HG02852 (cell line): Measurements from ENCODE around the gene C19orf67.

Source experiments
- ATAC-seq: cut with Tn5 transposase; IDR thresholded peaks from one replicate; pipeline ENCODE4 v1.9.1; 2021; ENCODE audit warnings: mild to moderate bottlenecking, moderate library complexity; ENCODE audit not compliant: unreplicated experiment

C19orf67 gene

GRCh38 chr19:14088634-14089411 lies 3.2 kb upstream of the C19orf67 start:
- no peak for ATAC-seq

DNA sequence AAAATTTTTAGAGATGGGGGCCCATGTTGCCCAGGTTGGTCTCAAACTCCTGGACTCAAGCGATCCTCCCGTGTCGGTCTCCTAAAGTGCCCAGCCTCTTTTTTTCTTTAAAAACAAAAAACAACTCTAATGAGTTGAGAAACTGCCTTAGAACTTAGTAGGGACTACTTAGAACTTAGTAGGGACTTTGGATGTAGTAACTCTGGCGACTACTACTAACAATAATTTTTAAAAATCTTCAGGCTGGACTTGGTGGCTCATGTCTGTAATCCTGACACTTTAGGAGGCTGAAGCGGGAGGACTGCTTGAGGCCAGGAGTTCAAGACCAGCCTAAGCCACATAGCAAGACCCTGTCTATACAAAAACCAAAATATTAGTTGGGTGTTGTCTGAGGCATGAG lies 515 bp upstream of the C19orf67 start:
- no peak for ATAC-seq

- ATAC-seq = no peak
These were observed 3.0 kb downstream of the C19orf67 start for GRCh38 chr19:14082675-14082960.

GRCh38 chr19:14081797-14082674 lies 3.5 kb downstream of the C19orf67 start:
- peak; percentile 20 for ATAC-seq

- peak; percentile 88 for ATAC-seq
These were observed 4.4 kb downstream of the C19orf67 start for GRCh38 chr19:14080887-14081796.

- ATAC-seq = no peak
These were observed 7.2 kb downstream of the C19orf67 start for GRCh38 chr19:14078411-14078810.

DNA sequence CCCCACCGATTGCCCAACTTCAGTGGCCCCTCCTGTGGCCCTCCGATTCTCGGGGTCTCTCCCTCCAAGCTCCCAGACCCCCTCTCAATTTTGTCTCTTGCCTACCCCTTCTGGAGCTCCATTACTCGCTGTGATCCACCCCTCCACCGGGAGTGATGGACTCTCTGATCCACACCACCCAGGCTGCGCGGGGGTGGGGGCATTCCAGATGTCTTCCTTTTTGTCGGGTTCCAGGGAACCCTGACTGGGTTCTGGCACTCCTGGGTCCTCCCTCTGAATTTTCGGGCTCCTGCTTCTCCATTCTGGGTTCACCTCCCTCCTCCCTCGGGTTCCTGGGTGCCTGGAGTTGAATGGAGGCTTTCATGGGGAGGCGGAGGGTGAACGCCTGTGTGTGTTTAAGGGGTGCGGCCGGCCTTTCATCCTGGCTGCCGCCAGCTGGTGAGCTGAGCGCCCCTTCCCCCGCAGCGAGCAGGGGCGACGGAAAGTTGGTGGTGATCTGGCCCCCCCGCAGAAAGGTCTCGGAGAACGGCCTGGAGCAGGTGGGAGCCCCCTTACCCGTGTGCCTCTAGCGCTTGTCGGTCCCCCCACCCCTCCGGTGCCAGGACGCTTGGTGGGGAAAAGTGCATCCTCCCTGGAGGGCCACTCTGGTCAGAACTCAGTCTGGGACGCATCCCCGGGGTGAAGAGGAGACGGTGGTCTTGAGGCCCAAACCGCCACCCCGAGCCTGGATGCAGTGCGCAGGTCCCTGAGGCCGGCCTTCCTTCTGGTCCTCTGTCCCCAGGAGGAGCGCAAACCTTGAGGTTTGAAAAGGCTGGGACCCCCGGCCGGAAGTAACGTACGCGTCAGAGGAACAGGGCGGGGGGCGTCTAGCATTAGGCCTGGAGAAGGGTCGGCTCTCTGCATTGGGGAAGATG lies 11.4 kb downstream of the C19orf67 start:
- no peak for ATAC-seq

DNA sequence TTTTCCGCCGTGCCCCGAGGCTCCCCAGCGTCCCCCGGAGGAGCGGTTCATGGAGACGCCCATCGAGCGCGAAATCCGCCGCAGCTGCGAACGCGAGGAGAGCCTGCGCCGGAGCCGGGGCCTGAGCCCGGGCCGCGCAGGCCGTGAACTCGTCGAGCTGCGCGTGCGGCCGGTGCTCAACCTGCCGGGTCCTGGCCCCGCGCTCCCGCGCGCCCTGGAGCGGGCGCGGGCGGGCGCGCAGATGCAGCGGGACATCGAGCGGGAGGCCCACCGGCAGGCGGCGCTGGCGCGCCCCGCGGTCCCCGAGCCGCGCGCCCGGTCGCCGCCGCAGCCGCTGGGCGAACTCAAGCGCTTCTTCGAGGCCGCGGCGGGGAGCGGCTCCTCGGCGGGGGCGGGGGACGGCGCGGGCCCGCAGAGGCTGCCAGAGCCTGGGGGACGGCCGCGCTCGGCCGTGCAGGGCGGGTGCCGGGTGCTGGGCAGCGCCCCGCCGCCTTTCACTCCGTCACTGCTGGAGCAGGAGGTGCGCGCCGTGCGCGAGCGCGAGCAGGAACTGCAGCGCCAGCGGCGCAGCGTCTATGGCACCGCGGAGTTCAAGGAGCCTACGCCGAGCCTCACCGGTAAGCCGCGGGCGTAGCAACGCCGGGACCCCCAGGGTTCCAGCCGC lies 12.2 kb downstream of the C19orf67 start:
- no peak for ATAC-seq

DNA sequence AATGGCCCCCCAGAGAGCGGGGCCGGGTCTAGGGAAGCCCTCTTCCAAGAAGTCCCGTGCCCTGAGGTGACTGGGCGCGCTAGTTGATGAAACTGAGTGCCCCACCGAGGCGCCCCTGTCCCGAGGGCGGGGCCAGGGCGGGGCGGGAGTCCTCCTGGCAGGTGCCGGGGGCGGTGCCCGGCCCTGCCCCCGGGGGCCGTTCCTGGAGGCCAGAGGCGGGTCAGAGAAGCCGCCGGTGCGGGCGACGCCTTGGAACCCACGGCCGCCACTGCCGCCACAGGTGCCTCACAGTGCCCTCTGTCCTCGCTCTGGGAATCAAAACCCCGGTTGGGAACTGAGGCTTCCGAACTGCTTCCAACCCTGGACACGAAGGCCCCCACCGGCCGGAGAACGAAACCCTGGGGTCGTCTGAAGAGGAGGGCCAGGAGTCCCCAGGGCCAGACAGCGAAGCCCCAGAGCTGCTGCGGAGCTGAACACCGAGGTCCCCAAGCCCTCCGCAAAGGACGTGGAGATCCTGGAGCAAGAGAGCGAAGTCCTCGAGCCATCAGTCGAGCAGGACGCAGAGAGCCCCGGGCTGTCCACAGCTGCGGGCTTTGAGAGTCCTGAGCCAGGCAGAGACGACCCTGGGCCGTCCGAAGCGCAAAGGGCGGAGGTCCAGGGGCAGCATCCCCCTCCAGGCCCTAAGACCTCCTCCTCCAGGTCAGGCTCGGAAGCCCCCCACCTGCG lies 12.9 kb downstream of the C19orf67 start, which contains the start of gene MISP3:
TSS of gene MISP3 (plus strand) at position 252 of the 726 bp plus-strand sequence. CDS start 524 bp downstream, outside the sequence.
- ATAC-seq = no peak

DNA sequence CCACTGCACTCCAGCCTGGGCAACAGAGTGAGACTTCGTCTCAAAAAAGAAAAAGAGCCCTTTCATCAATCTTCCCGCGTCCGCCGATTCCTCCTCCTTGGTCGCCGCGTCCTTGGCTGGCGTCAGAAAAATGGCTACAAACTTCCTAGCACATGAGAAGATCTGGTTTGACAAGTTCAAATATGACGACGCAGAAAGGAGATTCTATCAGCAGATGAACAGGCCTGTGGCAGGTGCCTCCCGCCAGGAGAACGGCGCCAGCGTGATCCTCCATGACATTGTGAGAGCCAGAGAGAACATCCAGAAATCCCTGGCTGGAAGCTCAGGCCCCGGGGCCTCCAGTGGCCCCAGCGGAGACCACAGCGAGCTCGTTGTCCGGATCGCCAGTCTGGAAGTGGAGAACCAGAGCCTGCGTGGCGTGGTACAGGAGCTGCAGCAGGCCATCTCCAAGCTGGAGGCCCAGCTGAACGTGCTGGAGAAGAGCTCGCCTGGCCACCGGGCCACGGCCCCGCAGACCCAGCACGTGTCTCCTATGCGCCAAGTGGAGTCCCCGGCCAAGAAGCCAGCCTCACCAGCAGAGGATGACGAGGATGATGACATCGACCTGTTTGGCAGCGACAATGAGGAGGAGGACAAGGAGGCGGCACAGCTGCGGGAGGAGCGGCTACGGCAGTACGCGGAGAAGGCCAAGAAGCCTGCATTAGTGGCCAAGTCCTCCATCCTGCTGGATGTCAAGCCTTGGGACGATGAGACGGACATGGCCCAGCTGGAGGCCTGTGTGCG lies 15.1 kb downstream of the C19orf67 start:
- no peak for ATAC-seq

DNA sequence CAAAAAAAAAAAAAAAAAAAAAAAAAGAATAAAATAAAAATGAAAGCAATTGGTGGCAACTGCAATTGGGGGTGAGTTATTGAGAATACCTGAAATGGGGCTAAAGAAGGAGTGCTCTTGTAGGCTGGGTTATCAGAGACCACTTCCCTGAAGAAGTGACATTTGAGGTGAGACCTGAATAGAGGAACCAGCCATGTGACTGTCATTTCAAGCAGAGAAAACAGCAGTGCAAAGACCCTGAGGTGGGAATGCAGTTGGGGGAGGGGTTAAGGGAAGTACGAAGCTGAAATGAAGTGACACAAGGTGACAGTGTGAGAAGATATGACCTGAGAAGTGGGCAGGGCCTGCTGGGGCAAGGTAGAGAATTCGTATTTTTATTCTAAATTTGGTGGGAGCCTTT lies 19.4 kb downstream of the C19orf67 start:
- no peak for ATAC-seq

GRCh38 chr19:14063105-14063504 lies 22.5 kb downstream of the C19orf67 start:
- ATAC-seq = no peak

GRCh38 chr19:14062558-14062855 lies 23.1 kb downstream of the C19orf67 start:
- no peak for ATAC-seq

DNA sequence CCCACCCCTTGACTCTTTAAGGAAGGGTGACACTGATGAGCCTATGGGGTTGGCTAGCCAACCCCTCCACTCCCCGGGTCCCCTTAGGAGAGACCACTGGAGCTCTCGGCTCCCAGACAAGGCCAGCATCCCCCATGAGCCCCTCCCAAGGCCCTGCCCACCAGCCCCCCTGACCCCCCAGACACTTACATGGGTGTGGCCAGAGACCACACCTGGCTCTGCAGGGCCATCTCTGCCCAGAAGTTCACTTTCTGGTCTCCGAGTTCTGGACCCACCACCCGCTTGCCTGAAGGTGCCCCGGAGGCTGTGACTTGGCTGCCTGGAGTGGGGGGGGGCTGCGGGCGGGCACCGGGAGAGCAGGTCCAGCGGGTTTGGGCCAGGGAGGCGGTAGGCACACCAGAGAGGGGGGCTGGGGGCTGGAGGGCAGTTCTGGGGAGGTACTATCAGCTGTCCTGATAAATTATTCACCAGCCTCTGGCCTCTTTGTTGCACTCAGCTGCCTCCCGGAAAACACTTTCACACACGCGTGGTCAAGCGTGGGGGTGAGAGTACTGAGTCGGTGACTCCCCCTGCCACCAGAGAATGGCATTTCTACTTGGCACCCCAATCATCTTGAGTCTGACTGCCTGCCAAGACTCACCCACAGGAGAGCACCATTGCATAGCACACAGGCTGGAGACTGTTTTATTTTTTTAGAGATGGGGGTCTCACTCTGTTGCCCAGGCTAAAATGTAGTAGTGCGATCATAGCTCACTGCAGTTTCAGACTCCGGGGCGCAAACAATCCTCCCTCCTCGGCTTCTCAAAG lies 23.6 kb downstream of the C19orf67 start, which contains the start of gene PALM3:
TSS of gene PALM3 (minus strand) at position 326 of the 807 bp plus-strand sequence. CDS start at position 230, 96 bp downstream.
- ATAC-seq = no peak

GRCh38 chr19:14061081-14061749 lies 24.4 kb downstream of the C19orf67 start:
- no peak for ATAC-seq

- no peak for ATAC-seq
These were observed 25.9 kb downstream of the C19orf67 start for GRCh38 chr19:14059652-14060155.

GRCh38 chr19:14059093-14059480 lies 26.5 kb downstream of the C19orf67 start:
- no peak for ATAC-seq
